SK-N-SH treated with all-trans-retinoic acid at 6 μM for 48 hours (cell line): ENCODE data around the gene LGALS9.

Experiments used
- ESRRG ChIP-seq: fragments of 250-450 bp; sonication (Bioruptor Pico); IDR thresholded peaks from 2 replicates; pipeline ENCODE4 v1.6.1; 2021; ENCODE audit warnings: mild to moderate bottlenecking
- ZFP30 ChIP-seq: fragments of 450-650 bp; formaldehyde crosslinking; IDR thresholded peaks from 2 replicates; pipeline ENCODE4 v1.5.0; 2022; ENCODE audit warnings: mild to moderate bottlenecking, moderate library complexity

- TF ChIP-seq ZFP30 (no peak), ESRRG (no peak)
Measured at GRCh38 chr17:27620721-27621120, 10.3 kb upstream of the LGALS9 start.
